Globus pallidus (tissue), 1 donor: ENCODE measurements around the gene B3GALT4.
A peak's percentile ranks its signal among the peaks of the same experiment; 100 is the strongest.
"Not testable (repeated sequence)": the region's sequence is repeated elsewhere in the genome, so short reads cannot be mapped to it uniquely, and the experiment has no call there.

Source experiments
- DNase-seq: peaks from one replicate; pipeline ENCODE4 v3.0.0-alpha.2; 2015; ENCODE audit warnings: low spot score

Gene B3GALT4

GRCh38 chr6:33272275-33273128 is 4.4 kb upstream of the B3GALT4 start:
- DNase-seq: peak; percentile 9

DNA sequence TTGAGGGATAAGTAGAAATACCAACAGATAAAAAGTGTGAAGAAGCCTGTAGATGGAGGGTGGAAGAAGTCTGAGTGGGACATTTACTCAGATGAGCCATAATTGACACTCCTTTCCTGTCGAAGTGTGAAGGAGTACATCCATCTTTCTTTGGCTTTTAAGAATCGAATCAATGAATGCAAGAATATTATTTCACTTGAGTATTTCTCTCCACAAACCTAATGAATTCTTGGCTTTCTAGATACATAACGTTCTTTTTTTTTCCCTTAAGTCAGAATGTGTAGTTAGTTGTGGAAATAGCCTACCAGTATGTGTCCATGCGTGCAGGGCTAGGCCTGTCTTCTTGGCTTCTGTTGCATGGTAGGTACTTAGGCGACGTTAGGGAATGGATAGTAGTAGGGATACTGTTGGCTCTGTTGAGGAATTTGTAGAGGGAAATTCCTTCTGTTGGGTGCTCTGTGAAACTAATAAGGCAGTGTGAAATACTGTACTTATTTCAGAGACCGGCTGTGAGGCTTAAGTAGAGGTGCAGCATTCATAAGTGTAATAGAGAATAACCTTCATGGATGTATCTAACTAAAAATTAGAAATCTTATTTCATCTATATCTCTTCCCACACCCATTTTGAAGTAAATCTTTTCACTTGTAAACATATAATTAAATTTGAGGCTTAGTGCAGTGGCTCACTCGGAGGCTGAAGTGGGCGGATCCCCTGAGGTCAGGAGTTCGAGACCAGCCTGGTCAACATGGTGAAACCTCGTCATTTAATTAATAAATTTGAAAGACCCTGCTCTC is 3.6 kb upstream of the B3GALT4 start:
- no peak for DNase-seq

- DNase-seq: no peak
These were observed 2.7 kb upstream of the B3GALT4 start for GRCh38 chr6:33273924-33274902.

- not testable (repeated sequence) for DNase-seq
These were observed 935 bp upstream of the B3GALT4 start for GRCh38 chr6:33275795-33276580.

DNA sequence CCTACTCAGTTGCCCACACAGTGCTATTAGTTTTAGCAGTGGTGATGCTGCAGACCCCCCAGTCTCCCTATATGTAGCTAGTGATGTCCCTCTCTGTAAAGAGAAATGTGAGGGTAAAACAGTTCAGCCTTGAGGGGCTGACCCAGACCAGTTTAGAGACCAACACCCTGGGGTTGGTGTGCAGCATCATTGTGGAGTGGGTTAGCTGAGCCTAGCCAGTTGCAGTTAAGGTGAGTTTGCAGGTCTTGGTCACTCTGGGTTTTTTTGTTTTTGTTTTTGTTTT is 401 bp upstream of the B3GALT4 start:
- no peak for DNase-seq

- no peak for DNase-seq
These were observed 904 bp downstream of the B3GALT4 start for GRCh38 chr6:33277663-33278391.

- no peak for DNase-seq
These were observed 1.4 kb downstream of the B3GALT4 start for GRCh38 chr6:33278392-33278741.

GRCh38 chr6:33278810-33279209 is 1.9 kb downstream of the B3GALT4 start:
- no peak for DNase-seq

- no peak for DNase-seq
These were observed 2.4 kb downstream of the B3GALT4 start for GRCh38 chr6:33279257-33279695.

DNA sequence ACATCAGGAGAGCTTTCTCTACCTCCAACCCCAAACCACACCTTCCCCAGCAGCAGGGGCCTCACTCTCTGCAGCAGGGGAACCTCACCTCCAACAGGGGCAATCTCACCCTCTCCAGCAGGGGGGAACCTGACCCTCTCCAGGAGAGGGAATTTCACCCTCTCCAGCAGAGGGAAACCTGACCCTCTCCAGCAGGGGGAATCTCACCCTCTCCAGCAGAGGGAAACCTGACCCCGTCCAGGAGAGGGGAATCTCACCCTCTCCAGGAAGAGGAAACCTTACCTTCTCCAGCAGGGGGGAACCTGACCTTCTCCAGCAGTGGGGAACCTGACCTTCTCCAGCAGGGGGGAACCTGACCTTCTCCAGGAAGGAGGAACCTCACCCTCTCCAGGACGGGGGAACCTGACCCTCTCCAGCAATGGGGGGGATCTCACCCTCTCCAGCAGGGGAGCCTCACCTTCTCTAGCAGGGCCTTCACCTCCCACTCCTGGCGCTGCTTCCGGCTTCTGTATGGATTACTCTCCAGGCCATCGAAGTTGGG is 3.1 kb downstream of the B3GALT4 start:
- DNase-seq: no peak

DNA sequence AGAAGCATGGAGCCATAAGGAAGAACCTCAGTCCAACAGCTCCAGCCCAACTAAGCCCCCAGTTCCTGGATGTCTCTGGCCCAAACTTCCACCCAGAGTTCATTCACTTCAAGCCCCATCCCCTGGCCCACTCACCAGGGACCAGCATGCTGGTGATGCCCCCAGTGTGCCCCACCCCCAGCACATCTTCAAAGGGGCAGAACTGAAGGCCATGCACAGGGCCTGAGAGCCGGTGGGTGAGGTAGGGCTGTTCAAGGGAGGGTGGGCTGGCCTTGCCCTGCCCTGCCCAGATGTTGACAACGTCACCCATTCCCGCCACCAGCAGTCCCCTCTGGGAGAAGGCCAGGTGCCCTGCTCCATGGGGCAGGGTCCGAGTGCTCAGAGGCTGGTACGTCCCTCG is 3.6 kb downstream of the B3GALT4 start:
- no peak for DNase-seq

DNA sequence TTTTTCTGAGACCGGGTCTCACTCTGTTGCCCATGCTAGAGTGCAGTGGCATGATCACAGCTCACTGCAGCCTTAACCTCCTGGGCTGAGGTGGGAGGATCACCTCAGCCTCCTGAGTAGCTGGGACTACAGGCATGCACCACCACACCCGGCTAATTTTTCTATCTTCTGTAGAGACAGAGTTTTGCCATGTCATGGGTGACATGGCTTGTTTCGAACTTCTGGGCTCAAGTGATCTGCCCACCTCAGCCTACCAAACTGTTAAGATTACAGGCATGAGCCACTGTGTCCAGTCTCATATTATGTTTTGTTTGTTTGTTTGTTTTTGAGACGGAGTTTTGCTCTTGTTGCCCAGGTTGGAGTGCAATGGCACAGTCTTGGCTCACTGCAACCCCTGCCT is 8.3 kb downstream of the B3GALT4 start:
- not testable (repeated sequence) for DNase-seq

- DNase-seq: no peak
These were observed 10.3 kb downstream of the B3GALT4 start for GRCh38 chr6:33286946-33287914.

DNA sequence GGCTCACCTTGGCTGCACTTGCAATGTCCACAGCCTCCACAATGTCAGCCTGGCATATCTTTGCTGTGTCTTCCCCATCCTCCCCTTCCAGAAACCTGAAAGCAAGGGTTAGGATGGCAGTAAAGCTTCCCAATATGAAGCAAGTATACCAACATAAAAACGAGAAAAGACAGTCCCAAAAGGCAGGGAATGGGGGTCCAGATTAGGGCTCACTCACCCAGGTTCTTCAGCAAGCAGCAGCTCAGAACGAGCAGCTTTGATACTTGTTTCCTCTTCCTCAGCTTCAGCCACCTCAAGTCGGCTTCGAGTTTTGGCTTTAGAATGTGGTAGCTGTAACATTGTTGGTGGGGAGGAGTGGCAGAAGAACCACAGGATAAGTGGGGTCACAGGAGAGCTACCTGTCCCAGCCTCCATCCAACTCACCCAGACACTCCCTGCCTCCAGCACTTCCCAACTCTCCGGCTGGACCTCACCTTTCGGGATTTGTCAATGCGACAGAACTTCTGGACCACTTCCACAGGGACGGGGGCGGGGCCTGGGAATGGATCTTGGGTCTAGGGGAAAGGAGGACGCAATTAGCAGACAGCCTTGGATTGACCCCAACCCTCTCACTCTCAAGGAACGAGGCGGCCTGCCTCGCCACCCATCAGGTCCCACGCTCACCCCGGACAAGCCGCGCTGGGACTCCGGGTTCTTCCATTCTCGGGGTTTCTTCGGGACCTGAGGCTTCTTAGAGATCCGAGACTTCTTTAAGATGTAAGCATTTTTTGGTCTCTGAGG is 11.4 kb downstream of the B3GALT4 start:
- DNase-seq: no peak

GRCh38 chr6:33288921-33289783 is 12.2 kb downstream of the B3GALT4 start, which contains the start of the genes PFDN6 and WDR46:
Gene PFDN6, plus strand, starts transcription at chr6:33289601. Its CDS starts 256 bp downstream, at chr6:33289857.
Gene WDR46, minus strand, starts transcription at chr6:33289239. Its CDS starts 69 bp downstream, at chr6:33289170.
- peak; percentile 97 for DNase-seq

- no peak for DNase-seq
These were observed 12.9 kb downstream of the B3GALT4 start for GRCh38 chr6:33289784-33290315.

GRCh38 chr6:33290459-33290858 is 13.5 kb downstream of the B3GALT4 start:
- DNase-seq: no peak
